Peyer's patch (tissue), 4 donors: ENCODE measurements around the gene BACH2. TPM values are rescaled to one million over a fixed set of nuclear protein-coding genes. Genes with fewer than 3 reads are reported as not detected.

Source experiments
- DNase-seq, 3 donors: peaks; one replicate each; pipeline ENCODE4 v3.0.0-alpha.2; 2017 to 2019
- H3K27ac ChIP-seq, 4 donors: fragments of 200-600 bp; sonication (generic); one replicate each; pipeline ENCODE4 v1.5.1; 2016 to 2019
- H3K27me3 ChIP-seq, 2 donors: fragments of 200-600 bp; sonication (generic); one replicate each; pipeline ENCODE4 v1.5.1; 2019
- H3K36me3 ChIP-seq, 3 donors: fragments of 200-600 bp; sonication (generic); one replicate each; pipeline ENCODE4 v1.5.1; 2016 to 2019
- H3K4me1 ChIP-seq, 4 donors: fragments of 200-600 bp; sonication (generic); one replicate each; pipeline ENCODE4 v1.5.1; 2016 to 2019
- H3K4me3 ChIP-seq, 4 donors: fragments of 200-600 bp; sonication (generic); 1 replicate in 3 of 4; 2 replicates in 1 of 4; pipeline ENCODE4 v1.5.1; 2016 to 2019; ENCODE audit warnings: mild to moderate bottlenecking in 1 of 4
- H3K9me3 ChIP-seq, 4 donors: fragments of 200-600 bp; sonication (generic); one replicate each; pipeline ENCODE4 v1.5.1; 2016 to 2019; ENCODE audit warnings: mild to moderate bottlenecking in 1 of 4
- POLR2A ChIP-seq, 2 donors: fragments of 450-650 bp; IDR thresholded peaks; one replicate each; pipeline ENCODE4 v1.5.1; 2017; ENCODE audit warnings: antibody characterized with exemption in 2 of 2, mild to moderate bottlenecking in 2 of 2, moderate library complexity in 2 of 2
- total RNA-seq, 4 donors: library from RNA; depleted of rRNA; stranded (reverse); fragments of >200 nt; gene quantifications; one replicate each; pipeline ENCODE4 v1.1.0, GENCODE V29; 2016
- TF ChIP-seq, protein P1 (sequence below), 6 experiments: fragments of 450-650 bp in 4 of 6; fragments of 200-600 bp in 2 of 6; sonication (generic) in 1 of 6; IDR thresholded peaks; one replicate each; pipeline ENCODE4 v1.5.1; 2017 to 2019; ENCODE audit warnings: antibody characterized with exemption in 6 of 6, mild to moderate bottlenecking in 3 of 6, moderate library complexity in 1 of 6

BACH2 gene
- total RNA-seq, 4 donors from 2014 or later: 0.18 to 26.4 (median 8.2) TPM

DNA sequence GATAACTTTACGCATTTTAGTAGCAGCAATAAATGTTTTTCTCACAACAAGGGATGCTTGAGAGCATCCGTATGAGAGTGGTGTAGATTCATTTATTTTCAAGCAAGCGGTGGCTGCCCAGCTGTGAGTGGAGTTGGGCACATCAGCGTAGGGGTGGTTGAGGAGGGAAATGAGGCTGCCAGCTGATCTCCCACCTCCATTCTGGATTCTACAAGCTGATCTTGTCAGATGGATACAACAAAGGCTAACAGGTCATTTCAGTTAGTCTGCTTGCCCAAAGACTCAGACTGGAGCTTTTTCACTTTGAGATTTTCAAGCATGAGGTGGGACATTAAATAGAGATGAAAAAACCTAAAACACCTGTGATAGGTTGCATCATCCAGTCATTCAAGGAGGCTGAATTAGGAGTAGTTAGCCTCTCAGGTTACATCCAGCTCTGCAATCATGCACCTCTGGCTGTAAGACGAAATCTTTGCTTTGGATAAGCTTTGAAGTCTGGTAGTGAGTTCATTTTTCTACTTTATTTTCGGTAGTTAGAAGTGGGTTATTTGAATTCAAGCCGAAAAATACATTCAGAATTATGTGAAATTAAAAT, 1.9 kb upstream of the BACH2 start:
- H3K4me1 ChIP-seq: peaks cover 0 to 14% (median 0%) of the 10 kb centered on the region in 4 donors
- no peaks in the 10 kb centered on the region for H3K27me3 ChIP-seq
- no peak for DNase-seq
- TF ChIP-seq POLR2A (IDR thresholded peaks at IDR 0.05): no peak
- TF ChIP-seq, protein P1, sequence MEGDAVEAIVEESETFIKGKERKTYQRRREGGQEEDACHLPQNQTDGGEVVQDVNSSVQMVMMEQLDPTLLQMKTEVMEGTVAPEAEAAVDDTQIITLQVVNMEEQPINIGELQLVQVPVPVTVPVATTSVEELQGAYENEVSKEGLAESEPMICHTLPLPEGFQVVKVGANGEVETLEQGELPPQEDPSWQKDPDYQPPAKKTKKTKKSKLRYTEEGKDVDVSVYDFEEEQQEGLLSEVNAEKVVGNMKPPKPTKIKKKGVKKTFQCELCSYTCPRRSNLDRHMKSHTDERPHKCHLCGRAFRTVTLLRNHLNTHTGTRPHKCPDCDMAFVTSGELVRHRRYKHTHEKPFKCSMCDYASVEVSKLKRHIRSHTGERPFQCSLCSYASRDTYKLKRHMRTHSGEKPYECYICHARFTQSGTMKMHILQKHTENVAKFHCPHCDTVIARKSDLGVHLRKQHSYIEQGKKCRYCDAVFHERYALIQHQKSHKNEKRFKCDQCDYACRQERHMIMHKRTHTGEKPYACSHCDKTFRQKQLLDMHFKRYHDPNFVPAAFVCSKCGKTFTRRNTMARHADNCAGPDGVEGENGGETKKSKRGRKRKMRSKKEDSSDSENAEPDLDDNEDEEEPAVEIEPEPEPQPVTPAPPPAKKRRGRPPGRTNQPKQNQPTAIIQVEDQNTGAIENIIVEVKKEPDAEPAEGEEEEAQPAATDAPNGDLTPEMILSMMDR (IDR thresholded peaks at IDR 0.05): no peak
- H3K27ac ChIP-seq: peak overlapping the region in 1 of 4 donors; percentile 87
- no peak overlapping the region for H3K4me3 ChIP-seq
- H3K36me3 ChIP-seq: no peaks in the 10 kb centered on the region
- no peaks in the 10 kb centered on the region for H3K9me3 ChIP-seq

DNA sequence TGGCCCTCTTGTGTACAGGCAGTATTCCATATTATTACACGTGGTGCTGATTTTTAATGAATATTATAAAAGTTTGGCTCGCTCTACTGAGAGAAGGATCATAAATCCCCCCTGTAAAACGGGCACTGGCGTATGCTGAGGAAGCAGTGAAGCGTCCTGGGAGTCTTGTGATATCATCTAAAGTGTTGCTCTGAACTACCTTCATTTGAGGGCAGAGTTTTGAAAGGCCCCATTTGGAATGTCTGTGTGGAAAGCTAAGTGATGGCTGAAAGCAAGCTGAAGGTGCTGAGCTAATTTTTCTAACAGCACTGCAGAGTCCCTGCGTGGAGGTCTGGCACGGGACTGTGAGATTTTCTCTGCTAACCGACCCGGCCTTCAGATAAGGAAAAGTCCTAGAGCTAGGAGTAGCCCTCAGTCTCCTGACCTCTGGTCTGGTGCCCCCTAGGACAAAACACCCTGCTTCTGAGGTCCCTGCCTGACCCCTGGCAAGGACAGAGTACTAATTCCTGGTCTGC, 1.3 kb upstream of the BACH2 start:
- TF ChIP-seq, protein P1 (IDR thresholded peaks at IDR 0.05): no peak
- no peak for TF ChIP-seq POLR2A (IDR thresholded peaks at IDR 0.05)
- H3K27ac ChIP-seq: peak overlapping the region in 2 of 4 donors; percentile 87 to 90
- H3K4me1 ChIP-seq: peaks cover 0 to 14% (median 0%) of the 10 kb centered on the region in 4 donors
- H3K9me3 ChIP-seq: no peaks in the 10 kb centered on the region
- no peak for DNase-seq
- no peaks in the 10 kb centered on the region for H3K36me3 ChIP-seq
- no peaks in the 10 kb centered on the region for H3K27me3 ChIP-seq
- no peak overlapping the region for H3K4me3 ChIP-seq

DNA sequence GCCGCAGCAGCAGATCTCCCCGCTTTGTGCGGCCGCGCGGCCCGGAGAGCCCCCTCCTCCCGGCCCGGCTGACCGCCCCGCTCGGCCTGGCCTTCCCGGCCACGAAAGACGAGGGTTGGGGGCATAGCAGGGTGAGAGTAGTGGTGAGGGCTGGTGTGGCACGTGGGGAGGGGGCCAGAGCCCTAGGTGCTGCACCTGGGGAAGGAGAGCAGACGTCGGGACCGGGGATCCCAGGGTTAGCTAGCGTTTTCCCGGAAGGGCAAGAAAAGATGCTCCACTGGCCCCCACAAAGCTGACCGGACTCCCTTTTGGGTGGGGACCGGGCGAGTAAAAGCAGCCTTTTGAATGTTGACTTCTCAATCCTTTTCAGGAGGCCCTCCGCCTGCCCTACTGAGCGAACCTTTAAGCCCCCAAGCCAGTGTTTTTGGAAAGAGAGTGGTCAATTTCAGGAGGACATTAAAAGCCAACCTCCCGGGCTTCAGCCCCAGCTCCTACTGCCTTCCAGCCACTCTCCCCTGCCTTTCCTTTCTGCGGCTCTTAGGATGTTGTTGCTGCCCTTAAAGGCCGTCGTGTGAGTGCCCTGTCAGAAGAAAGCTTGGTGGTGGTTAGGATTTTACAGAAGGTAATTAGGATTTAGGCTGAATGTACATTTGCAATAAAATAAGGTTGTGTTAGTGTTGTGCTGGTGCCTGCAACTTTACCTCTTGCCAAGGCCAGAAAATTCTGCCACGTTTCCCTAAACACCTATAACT, 648 bp upstream of the BACH2 start:
- DNase-seq: no peak
- peak overlapping the region; percentile 54 to 88 (median 80) for H3K4me3 ChIP-seq

GRCh38 chr6:90295854-90296340, 746 bp downstream of the BACH2 start:
- Histone ChIP-seq H3K4me1 (peaks cover 0 to 14% (median 0%) of the 10 kb centered on the region in 4 donors), H3K4me3 (peak overlapping the region; percentile 54 to 88 (median 80)), H3K9me3 (no peaks in the 10 kb centered on the region), H3K36me3 (no peaks in the 10 kb centered on the region), H3K27me3 (no peaks in the 10 kb centered on the region), H3K27ac (peak overlapping the region; percentile 83 to 90 (median 86))
- TF ChIP-seq, protein P1 (IDR thresholded peaks at IDR 0.05): no peak
- TF ChIP-seq POLR2A (IDR thresholded peaks at IDR 0.05): no peak
- DNase-seq: peak; percentile 68 to 86 (median 74)

More for the DNA sequence above, 648 bp upstream of the BACH2 start:
- Histone ChIP-seq H3K27ac (peak overlapping the region; percentile 83 to 90 (median 86)), H3K27me3 (no peaks in the 10 kb centered on the region), H3K36me3 (no peaks in the 10 kb centered on the region), H3K4me1 (peaks cover 0 to 14% (median 0%) of the 10 kb centered on the region in 4 donors), H3K9me3 (no peaks in the 10 kb centered on the region)
- TF ChIP-seq, protein P1 (IDR thresholded peaks at IDR 0.05): peak in 1 of 6 experiments; percentile 0
- no peak for TF ChIP-seq POLR2A (IDR thresholded peaks at IDR 0.05)

DNA sequence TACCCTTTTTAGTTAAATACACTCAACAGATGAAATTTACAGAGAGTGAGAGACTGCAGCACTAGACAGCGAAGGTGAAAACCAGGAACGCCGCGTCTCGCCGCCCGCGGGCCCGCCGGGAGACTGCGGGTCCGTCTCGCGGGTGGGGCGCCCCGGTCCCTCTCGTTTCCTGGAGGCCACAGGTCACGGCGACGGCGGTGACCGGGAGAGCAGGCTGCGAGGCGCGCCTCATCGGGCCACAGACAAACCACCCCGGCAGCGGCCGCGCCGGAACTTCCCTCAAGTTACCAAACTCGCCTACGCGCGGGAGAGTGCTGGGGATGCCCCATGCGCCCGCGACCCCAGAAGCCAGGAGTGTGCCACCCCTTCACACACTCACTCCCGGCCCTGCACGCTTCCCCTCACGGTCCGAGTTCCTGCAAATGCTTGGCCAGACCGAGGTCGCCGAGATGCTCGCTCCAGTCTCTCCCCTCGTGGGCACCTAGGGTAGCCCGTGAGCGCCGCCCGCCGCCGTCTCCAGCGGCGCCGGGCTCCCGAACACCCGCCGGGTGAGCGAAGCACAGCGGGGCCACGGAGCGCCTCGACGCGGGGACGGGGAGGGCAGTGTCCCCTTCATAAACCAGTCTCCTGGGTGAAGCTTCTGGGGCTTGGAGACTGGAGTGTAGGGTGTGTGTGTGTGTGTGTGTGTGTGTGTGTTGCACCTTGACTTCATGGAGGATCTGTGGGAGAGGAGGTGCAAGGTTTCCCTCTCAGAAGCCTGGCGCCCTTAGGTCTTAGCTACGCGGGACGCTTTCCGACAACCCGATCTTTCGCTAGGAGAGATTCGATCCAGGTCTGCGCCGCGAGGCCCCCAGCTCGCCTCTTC, 1.4 kb downstream of the BACH2 start:
- DNase-seq: peak; percentile 55 to 81 (median 68)
- Histone ChIP-seq H3K9me3 (no peaks in the 10 kb centered on the region), H3K4me3 (peak overlapping the region; percentile 54 to 88 (median 80)), H3K27me3 (no peaks in the 10 kb centered on the region), H3K4me1 (peaks cover 0 to 14% (median 0%) of the 10 kb centered on the region in 4 donors), H3K27ac (peak overlapping the region; percentile 83 to 90 (median 86)), H3K36me3 (no peaks in the 10 kb centered on the region)
- TF ChIP-seq, protein P1 (IDR thresholded peaks at IDR 0.05): peak in 1 of 6 experiments; percentile 17
- TF ChIP-seq POLR2A (IDR thresholded peaks at IDR 0.05): no peak
